ENCODE results near the gene YAF2. TPM values are rescaled to one million over a fixed set of nuclear protein-coding genes. Genes with fewer than 3 reads are reported as not detected.

Gene YAF2
- total RNA-seq, 1 donor, result 17.3 TPM

DNA sequence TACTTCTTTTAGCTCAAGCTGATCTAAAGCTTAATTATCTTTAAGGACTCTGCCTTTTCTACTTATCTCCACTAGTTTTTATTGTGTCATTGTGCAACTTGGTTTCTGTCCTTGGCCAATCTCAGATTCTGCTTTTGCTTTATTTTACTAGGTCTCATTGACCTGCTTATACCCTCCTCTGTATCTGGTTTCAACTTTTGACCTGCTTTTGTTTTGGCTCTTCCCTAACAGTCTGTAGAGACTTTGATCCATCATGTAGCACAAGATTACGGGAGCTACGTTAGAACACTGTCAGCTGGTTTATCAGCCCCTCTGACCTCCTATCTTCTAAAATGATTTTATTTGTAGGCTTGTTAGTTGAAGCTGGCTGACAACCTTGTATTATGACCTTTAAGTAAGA, 44.2 kb upstream of the YAF2 start:
- H3K4me3 ChIP-seq (ENCODE audit: low read depth, low read length), result no peak overlapping the region
- no peak for TF ChIP-seq CTCF (IDR thresholded peaks at IDR 0.05; ENCODE audit: insufficient read depth, low read length)
- DNase-seq (ENCODE audit: low read depth), result no peak

GRCh38 chr12:42281844-42282243, 43.8 kb upstream of the YAF2 start:
- no peak for TF ChIP-seq CTCF (IDR thresholded peaks at IDR 0.05; ENCODE audit: insufficient read depth, low read length)

GRCh38 chr12:42281278-42281677, 43.2 kb upstream of the YAF2 start:
- no peak for DNase-seq (ENCODE audit: low read depth)
- no peak for TF ChIP-seq CTCF (IDR thresholded peaks at IDR 0.05; ENCODE audit: insufficient read depth, low read length)
- H3K4me3 ChIP-seq (ENCODE audit: low read depth, low read length), result no peak overlapping the region

More at GRCh38 chr12:42281844-42282243, 43.8 kb upstream of the YAF2 start:
- H3K4me3 ChIP-seq (ENCODE audit: low read depth, low read length), result no peak overlapping the region
- no peak for DNase-seq (ENCODE audit: low read depth)

DNA sequence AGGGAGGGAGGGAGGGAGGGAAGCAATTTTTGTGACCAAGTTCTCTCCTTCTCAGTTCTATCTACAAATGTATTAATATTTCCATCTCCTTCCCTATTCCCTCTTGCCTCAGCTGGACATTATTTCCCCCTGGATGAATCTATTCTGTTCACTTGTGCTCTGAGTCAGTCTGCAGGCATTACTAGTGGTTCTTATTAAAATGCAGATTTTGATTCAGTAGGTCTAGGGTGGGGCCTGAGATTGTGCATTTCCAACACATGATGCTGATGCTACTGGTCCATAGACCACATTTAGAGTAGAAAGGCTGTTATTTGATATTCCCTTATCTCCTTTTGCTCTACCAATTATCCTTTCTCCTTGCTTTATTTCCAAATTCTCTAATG, 40.1 kb upstream of the YAF2 start:
- no peak for TF ChIP-seq CTCF (IDR thresholded peaks at IDR 0.05; ENCODE audit: insufficient read depth, low read length)
- H3K4me3 ChIP-seq (ENCODE audit: low read depth, low read length), result no peak overlapping the region
- no peak for DNase-seq (ENCODE audit: low read depth)

DNA sequence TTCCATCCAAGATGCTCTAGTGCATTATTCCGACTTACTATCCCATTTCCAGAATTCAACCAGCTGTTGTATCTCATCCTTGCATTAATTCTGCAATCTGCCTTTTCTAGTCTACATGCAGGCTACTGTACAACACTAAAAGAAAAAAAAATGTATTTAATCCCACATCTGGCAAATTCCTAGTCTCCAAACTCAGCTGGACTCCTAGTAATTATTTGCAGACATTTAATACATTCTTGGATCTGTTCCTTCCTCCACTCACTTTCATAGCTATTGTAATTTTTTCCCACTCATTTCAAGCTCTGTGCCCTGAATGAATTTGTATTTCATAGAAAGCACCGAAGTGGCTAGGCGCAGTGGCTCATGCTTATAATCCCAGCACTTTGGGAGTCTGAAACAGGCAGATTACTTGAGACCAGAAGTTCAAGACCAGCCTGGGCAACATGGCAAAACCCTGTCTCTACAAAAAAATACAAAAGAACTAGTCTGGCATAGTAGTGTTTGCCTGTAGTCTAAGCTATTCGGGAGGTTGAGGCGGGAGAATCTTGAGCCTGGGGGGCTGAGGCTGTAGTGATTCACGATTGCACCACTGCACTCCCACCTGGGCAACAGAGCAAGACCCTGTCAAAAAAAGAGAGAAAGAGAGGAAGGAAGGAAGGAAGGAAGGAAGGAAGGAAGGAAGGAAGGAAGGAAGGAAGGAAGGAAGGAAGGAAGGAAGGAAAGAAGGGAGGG, 39.5 kb upstream of the YAF2 start:
- DNase-seq (ENCODE audit: low read depth), result no peak
- no peak overlapping the region for H3K4me3 ChIP-seq (ENCODE audit: low read depth, low read length)
- no peak for TF ChIP-seq CTCF (IDR thresholded peaks at IDR 0.05; ENCODE audit: insufficient read depth, low read length)

DNA sequence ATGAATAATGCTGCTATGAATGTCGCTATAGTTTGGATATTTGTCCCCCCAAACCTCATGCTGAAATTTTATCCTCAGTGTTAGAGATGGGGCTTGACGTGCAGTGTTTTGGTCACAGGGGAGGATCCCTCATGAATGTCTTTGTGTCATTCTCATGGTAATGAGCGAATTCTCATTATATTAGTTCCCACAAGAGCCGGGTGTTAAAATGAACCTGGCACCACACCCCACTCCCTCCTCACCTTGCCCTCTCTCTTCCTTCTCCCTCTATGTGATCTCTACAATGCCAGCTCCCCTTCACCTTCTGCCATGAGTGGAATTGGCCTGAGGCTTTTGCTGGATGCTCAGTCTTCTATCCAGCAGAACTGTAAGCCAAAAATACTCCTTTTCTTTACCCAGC, 37.5 kb upstream of the YAF2 start:
- DNase-seq (ENCODE audit: low read depth), result no peak
- TF ChIP-seq CTCF (IDR thresholded peaks at IDR 0.05; ENCODE audit: insufficient read depth, low read length), result no peak
- H3K4me3 ChIP-seq (ENCODE audit: low read depth, low read length), result no peak overlapping the region

- no peak for DNase-seq (ENCODE audit: low read depth)
- no peak for TF ChIP-seq CTCF (IDR thresholded peaks at IDR 0.05; ENCODE audit: insufficient read depth, low read length)
- no peak overlapping the region for H3K4me3 ChIP-seq (ENCODE audit: low read depth, low read length)
These were observed 35.7 kb upstream of the YAF2 start for GRCh38 chr12:42273706-42274105.

Data from fibroblast of the aortic adventitia (primary cell).